Spinal cord (tissue), 10 donors: Measurements from ENCODE around the gene KCNK16. TPM values are rescaled to one million over a fixed set of nuclear protein-coding genes. Genes with fewer than 3 reads are reported as not detected.
A peak's percentile ranks its signal among the peaks of the same experiment; 100 is the strongest.

Source experiments
- DNase-seq, 6 donors: peaks; one replicate each; pipeline versions ENCODE4 v3.0.0 to v3.0.0-alpha.2; 2013 to 2015; ENCODE audit warnings: low spot score in 6 of 6, low read depth in 4 of 6
- H3K27ac ChIP-seq: one replicate; pipeline ENCODE4 v1.5.1; 2013; ENCODE audit warnings: low read depth, low read length, control low read depth
- H3K27me3 ChIP-seq: one replicate; pipeline ENCODE4 v1.6.1; 2013; ENCODE audit warnings: low read length; ENCODE audit not compliant: control insufficient read depth, insufficient read depth
- H3K36me3 ChIP-seq: one replicate; pipeline ENCODE4 v1.6.1; 2013; ENCODE audit warnings: low read length; ENCODE audit not compliant: control insufficient read depth, insufficient read depth
- H3K4me1 ChIP-seq: one replicate; pipeline ENCODE4 v1.6.1; 2013; ENCODE audit warnings: low read length; ENCODE audit not compliant: control insufficient read depth, insufficient read depth
- H3K4me3 ChIP-seq: one replicate; pipeline ENCODE4 v1.5.1; 2013; ENCODE audit warnings: low read depth, low read length, control low read depth
- H3K9me3 ChIP-seq: one replicate; pipeline ENCODE4 v1.6.1; 2013; ENCODE audit warnings: low read length; ENCODE audit not compliant: control insufficient read depth, insufficient read depth
- WGBS: methylation state at CpG from one replicate; pipeline ENCODE4 v1.1.5; 2013; ENCODE audit warnings: missing lambda C conversion rate; ENCODE audit not compliant: insufficient coverage; 5-methylcytosine and 5-hydroxymethylcytosine counted together
- polyA plus RNA-seq, 2 donors: library from polyadenylated mRNA; unstranded; fragments of 120-200 nt; gene quantifications; one replicate each; pipeline ENCODE4 v1.2.1, GENCODE V29; 2013; ENCODE audit not compliant: insufficient read length in 2 of 2
- total RNA-seq, 2 donors: library from RNA; depleted of rRNA in 1 of 2; stranded (reverse); fragments of 120-200 nt in 1 of 2; fragments of >200 nt in 1 of 2; gene quantifications; one replicate each; pipeline versions ENCODE4 v1.2.3 to v1.2.4, GENCODE V29; 2013 to 2014
- donor health status: healthy.

Gene KCNK16
- total and polyA plus RNA-seq, 4 donors = not detected

DNA sequence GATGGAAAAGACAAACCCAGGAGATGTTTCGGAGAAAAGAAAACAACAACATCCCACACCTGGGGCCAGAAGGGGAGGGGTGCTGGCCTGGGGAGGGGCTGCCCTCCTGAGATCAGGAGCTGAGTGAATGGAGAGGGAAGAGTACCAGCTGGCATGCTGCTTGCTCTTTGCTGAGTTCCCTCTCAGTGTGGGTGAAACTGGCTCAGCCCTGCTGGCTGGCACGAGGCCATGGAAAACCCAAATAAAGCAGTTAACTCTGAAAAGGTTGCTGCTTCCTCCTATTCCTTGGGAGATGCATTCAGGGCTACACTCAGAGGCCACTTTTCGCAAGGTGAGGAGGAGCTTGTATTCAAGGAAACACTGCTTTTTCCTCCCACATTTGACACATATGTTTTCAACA, 8.0 kb upstream of the KCNK16 start:
- no peak overlapping the region for H3K27ac ChIP-seq
- no peaks in the 10 kb centered on the region for H3K36me3 ChIP-seq
- H3K27me3 ChIP-seq = no peaks in the 10 kb centered on the region
- 63% methylated on average over 2 of the region's 3 CpGs for WGBS
- DNase-seq = peak in 2 of 6 donors; percentile 32 to 68
- peaks cover 7% of the 10 kb centered on the region for H3K4me1 ChIP-seq
- H3K9me3 ChIP-seq = no peaks in the 10 kb centered on the region
- H3K4me3 ChIP-seq = no peak overlapping the region

DNA sequence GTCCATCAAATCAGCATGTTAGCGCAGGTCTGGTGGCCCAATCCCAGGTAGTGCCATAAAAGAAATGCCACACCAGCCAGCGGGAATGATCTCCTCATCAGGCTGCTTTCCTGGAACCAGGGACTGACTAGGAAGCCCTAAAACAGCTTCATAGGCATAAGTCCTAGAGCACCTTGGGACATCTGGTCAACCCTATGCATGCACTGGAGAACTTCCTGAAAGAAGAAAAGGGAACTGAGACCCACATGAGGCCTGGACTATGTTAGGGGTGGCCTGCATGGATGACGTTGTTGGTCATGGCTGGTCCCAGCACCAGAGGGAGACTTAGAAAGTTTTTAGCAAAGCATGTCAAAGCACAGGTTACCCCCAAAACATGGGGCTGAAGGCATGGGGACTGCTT, 7.6 kb upstream of the KCNK16 start:
- Histone ChIP-seq H3K27me3 (no peaks in the 10 kb centered on the region), H3K4me1 (peaks cover 7% of the 10 kb centered on the region), H3K36me3 (no peaks in the 10 kb centered on the region), H3K27ac (no peak overlapping the region), H3K9me3 (no peaks in the 10 kb centered on the region), H3K4me3 (no peak overlapping the region)
- 85% methylated on average over 3 of the region's 3 CpGs for WGBS
- DNase-seq = no peak

DNA sequence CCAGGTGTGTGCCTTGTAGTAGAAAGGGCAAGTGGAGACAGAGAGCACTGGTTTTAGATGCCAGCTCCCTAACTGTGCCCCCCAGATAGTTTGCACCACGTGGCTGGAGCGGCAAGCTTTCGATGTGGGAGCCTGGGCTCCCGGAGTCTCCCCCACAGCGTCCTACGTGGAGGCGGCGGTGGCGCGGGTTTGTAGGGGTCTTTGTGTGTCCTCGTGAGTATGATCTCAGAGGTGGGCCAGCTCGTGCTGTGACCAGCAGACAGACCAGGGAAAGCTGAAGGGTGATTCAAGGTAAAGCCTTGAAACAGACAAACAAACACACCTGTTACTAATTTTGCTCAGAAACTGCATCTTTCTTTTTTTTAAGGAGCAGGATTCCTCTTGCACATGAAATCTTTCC, 5.6 kb upstream of the KCNK16 start:
- H3K36me3 ChIP-seq = no peaks in the 10 kb centered on the region
- H3K4me1 ChIP-seq = peaks cover 7% of the 10 kb centered on the region
- 91% methylated on average over 10 of the region's 12 CpGs for WGBS
- H3K27ac ChIP-seq = no peak overlapping the region
- DNase-seq = no peak
- no peaks in the 10 kb centered on the region for H3K9me3 ChIP-seq
- H3K4me3 ChIP-seq = no peak overlapping the region
- no peaks in the 10 kb centered on the region for H3K27me3 ChIP-seq

DNA sequence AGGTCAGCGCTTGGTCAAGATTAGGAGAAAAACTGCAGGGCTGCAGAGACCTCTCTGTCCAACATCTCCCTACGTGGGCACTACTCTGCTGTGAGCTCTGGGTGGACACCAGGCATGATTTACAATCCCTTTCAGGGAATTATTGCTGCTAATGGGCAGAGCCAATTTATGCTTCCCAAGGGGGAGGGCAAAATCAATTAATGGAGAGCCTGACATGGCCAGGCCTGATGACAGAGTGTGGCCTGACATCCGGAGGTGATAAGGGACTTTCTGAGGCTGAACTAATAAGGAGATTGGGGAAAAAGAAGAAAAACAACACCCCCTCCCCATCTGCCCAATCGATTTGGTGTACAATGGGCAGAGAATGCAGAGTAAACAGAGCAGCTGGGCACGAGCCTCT, 5.0 kb upstream of the KCNK16 start:
- Histone ChIP-seq H3K4me1 (peaks cover 7% of the 10 kb centered on the region), H3K4me3 (no peak overlapping the region), H3K36me3 (no peaks in the 10 kb centered on the region), H3K27ac (no peak overlapping the region), H3K27me3 (no peaks in the 10 kb centered on the region), H3K9me3 (no peaks in the 10 kb centered on the region)
- DNase-seq = peak in 1 of 6 donors; percentile 24
- 79% methylated on average over 2 of the region's 5 CpGs for WGBS

DNA sequence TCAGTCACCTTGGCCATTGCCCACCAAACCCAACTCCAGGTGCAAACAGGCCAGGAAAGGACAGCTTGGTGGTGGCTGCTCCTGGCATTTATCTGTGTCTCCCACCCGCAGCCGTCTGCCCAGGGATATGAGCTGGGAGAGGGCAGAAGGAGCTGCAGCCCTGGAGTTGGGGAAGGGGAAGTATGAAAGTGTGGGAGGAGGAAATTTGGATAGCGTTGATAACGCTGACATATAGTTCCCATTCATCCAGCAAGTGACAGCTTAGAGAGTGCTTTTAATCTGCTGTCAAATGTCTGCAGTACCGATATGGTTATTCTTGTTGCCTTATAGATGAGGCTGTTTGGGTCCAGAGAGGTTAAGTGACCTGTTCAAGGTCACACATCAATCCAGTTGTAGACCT, 741 bp downstream of the KCNK16 start:
- H3K9me3 ChIP-seq = no peaks in the 10 kb centered on the region
- H3K27me3 ChIP-seq = no peaks in the 10 kb centered on the region
- 72% methylated on average over 4 of the region's 5 CpGs for WGBS
- DNase-seq = no peak
- H3K4me1 ChIP-seq = no peaks in the 10 kb centered on the region
- H3K36me3 ChIP-seq = no peaks in the 10 kb centered on the region
- H3K27ac ChIP-seq = no peak overlapping the region
- H3K4me3 ChIP-seq = no peak overlapping the region

GRCh38 chr6:39320363-39320984, 2.0 kb downstream of the KCNK16 start:
- Histone ChIP-seq H3K4me1 (no peaks in the 10 kb centered on the region), H3K9me3 (no peaks in the 10 kb centered on the region), H3K27me3 (peaks cover 6% of the 10 kb centered on the region), H3K27ac (no peak overlapping the region), H3K36me3 (no peaks in the 10 kb centered on the region), H3K4me3 (no peak overlapping the region)
- DNase-seq = no peak
- WGBS = 93% methylated on average over 4 of the region's 10 CpGs

DNA sequence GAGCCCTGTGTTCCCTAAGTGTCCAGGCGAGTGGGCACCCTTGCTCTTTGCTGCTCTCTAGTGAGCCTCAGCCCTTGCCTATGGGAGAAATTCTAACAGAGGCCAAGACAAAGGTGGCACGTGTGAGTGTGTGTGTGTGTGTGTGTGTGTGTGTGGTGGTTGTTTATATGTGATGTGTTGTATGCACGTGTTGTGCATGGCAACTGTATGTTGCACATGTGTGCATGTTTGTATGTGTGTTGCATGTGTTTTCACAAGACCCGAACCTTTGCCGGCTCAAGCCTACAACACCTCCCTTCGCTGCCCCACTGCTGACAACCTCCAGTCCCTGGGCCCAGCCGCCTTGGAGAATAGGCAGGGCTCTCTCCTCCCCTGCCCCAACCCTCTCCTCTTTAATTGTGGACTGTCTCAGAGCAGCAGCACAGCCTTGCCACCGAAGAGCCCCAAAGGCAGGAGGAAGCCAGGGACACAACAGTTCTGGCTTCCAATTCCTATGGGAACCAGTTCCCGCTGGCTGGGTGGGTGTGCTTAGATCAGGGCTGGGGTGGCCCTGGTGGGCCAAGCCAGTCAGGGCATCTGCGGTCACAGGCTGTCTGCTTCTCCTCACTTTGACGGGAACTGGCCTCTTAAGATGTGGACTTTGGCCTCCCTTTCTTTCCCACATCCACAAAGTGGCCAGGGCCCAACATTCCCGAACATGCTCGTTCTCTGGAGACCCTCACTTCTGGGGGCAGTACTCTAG, 2.7 kb downstream of the KCNK16 start:
- H3K36me3 ChIP-seq = no peaks in the 10 kb centered on the region
- DNase-seq = no peak
- no peak overlapping the region for H3K4me3 ChIP-seq
- peaks cover 12% of the 10 kb centered on the region for H3K27me3 ChIP-seq
- no peaks in the 10 kb centered on the region for H3K9me3 ChIP-seq
- H3K27ac ChIP-seq = no peak overlapping the region
- whole genome bisulfite sequencing = 67% methylated on average over 9 of the region's 13 CpGs
- no peaks in the 10 kb centered on the region for H3K4me1 ChIP-seq

DNA sequence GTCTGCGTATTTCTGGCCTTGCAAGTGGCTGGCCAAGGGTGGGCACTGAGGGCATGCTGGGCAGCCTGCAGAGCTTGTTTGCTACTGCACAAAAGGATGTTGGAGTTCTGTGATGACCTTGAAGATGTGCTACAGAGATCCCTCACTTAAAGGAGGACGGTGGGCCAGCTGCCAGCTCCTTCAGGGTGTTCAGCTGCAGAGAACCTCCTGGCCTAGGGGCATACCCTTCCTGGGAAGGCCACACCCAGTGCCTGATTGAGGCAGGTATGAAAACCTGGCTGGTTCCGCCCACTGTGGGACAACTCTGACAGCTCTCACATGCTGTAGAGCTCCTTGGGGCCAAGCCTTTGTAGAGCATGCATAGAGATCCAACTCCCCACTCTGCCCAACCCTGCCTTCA, 5.2 kb downstream of the KCNK16 start:
- peaks cover 22% of the 10 kb centered on the region for H3K4me1 ChIP-seq
- no peaks in the 10 kb centered on the region for H3K36me3 ChIP-seq
- H3K4me3 ChIP-seq = no peak overlapping the region
- peaks cover 38% of the 10 kb centered on the region for H3K27me3 ChIP-seq
- no peaks in the 10 kb centered on the region for H3K9me3 ChIP-seq
- no peak overlapping the region for H3K27ac ChIP-seq
- 86% methylated on average over 3 of the region's 3 CpGs for WGBS
- DNase-seq = no peak

- Histone ChIP-seq H3K27ac (no peak within 1 kb of the TSS), H3K27me3 (peaks cover 50% of the 10 kb centered on the region), H3K4me1 (peaks cover 27% of the 10 kb centered on the region), H3K9me3 (no peaks in the 10 kb centered on the region), H3K4me3 (peak within 1 kb of the TSS; percentile 19), H3K36me3 (no peaks in the 10 kb centered on the region)
- WGBS = 8% methylated on average over 24 of the region's 28 CpGs
- DNase-seq = no peak
These were observed 8.2 kb downstream of the KCNK16 start, which contains the start of gene KCNK17 for GRCh38 chr6:39314273-39314795. KCNK17 (minus strand) TSS chr6:39314419; CDS start chr6:39314320, 99 bp downstream.
